Measurements from ENCODE around the gene KLHL14. TPM values are rescaled to one million over a fixed set of nuclear protein-coding genes. Genes with fewer than 3 reads are reported as not detected.

Gene KLHL14
- total and polyA plus RNA-seq, 2 of the 13 experiments (the other 11 are each of a cell fraction or from before 2014, with no cell fraction given): 16.0 to 41.8 TPM

DNA sequence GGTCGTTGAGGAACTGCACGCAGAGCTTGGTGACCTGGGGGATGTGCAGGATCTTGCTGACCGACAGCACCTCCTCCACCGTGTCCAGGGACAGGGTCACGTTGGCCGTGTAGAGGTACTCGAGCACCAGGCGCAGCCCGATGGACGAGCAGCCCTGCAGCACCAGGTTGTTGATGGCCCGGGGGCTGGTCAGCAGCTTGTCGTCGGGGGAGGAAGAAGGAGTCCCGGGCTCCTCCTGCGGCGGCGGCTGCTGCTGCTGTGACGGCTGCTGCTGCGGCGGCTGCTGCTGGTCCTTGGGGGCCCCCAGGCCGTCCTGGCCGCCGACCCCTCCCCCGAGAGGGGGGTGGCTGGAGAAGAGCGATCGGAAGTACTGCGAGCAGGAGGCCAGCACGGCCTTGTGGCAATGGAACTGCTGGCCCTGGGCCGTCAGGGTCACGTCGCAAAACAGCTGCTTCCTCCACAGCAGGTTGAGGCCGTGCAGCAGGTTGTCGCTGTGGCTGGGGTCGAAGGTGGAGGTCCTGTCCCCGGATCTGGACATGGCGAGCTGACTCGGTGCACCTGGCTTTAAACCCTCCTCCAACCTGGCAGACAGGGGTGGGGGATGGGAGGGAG, 2.7 kb downstream of the KLHL14 start (continued):
- TF ChIP-seq, protein P1, sequence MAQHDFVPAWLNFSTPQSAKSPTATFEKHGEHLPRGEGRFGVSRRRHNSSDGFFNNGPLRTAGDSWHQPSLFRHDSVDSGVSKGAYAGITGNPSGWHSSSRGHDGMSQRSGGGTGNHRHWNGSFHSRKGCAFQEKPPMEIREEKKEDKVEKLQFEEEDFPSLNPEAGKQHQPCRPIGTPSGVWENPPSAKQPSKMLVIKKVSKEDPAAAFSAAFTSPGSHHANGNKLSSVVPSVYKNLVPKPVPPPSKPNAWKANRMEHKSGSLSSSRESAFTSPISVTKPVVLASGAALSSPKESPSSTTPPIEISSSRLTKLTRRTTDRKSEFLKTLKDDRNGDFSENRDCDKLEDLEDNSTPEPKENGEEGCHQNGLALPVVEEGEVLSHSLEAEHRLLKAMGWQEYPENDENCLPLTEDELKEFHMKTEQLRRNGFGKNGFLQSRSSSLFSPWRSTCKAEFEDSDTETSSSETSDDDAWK (CRISPR knock-in tag; IDR thresholded peaks at IDR 0.05): no peak
- TF ChIP-seq, protein P2, sequence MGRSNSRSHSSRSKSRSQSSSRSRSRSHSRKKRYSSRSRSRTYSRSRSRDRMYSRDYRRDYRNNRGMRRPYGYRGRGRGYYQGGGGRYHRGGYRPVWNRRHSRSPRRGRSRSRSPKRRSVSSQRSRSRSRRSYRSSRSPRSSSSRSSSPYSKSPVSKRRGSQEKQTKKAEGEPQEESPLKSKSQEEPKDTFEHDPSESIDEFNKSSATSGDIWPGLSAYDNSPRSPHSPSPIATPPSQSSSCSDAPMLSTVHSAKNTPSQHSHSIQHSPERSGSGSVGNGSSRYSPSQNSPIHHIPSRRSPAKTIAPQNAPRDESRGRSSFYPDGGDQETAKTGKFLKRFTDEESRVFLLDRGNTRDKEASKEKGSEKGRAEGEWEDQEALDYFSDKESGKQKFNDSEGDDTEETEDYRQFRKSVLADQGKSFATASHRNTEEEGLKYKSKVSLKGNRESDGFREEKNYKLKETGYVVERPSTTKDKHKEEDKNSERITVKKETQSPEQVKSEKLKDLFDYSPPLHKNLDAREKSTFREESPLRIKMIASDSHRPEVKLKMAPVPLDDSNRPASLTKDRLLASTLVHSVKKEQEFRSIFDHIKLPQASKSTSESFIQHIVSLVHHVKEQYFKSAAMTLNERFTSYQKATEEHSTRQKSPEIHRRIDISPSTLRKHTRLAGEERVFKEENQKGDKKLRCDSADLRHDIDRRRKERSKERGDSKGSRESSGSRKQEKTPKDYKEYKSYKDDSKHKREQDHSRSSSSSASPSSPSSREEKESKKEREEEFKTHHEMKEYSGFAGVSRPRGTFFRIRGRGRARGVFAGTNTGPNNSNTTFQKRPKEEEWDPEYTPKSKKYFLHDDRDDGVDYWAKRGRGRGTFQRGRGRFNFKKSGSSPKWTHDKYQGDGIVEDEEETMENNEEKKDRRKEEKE (IDR thresholded peaks at IDR 0.05): no peak
- TF ChIP-seq CHCHD3 (CRISPR knock-in tag; IDR thresholded peaks at IDR 0.05) (no peak), XRCC5 (optimal IDR thresholded peaks at IDR 0.05; ENCODE audit: low read length) (no peak), GABPB1 (CRISPR knock-in tag; IDR thresholded peaks at IDR 0.05) (peak; percentile 55; the same call in 1 of the 2 replicates), BHLHE40 (IDR thresholded peaks at IDR 0.05; ENCODE audit: low read length) (no peak), GATAD2A (CRISPR knock-in tag; IDR thresholded peaks at IDR 0.05) (no peak), ZNF143 (CRISPR knock-in tag; IDR thresholded peaks at IDR 0.05) (no peak), PCBP1 (IDR thresholded peaks at IDR 0.05; ENCODE audit: borderline replicate concordance, low read depth, low read length) (no peak), KLF12 (CRISPR knock-in tag; IDR thresholded peaks at IDR 0.05; ENCODE audit: borderline replicate concordance) (no peak; the same call in 1 of the 2 replicates), AHR (CRISPR knock-in tag; IDR thresholded peaks at IDR 0.05) (no peak; the same call in 1 of the 2 replicates), ZNF674 (CRISPR knock-in tag; IDR thresholded peaks at IDR 0.05; ENCODE audit: low read depth) (no peak), RFX5 (IDR thresholded peaks at IDR 0.05; ENCODE audit: low read depth, low read length) (no peak), NFE2L2 (IDR thresholded peaks at IDR 0.05; ENCODE audit: low read length) (no peak), ATAD3A (CRISPR knock-in tag; IDR thresholded peaks at IDR 0.05) (no peak), TCF12 (IDR thresholded peaks at IDR 0.05) (no peak), TCF12 (CRISPR knock-in tag; IDR thresholded peaks at IDR 0.05) (0 out of 2 replicates have a peak, but pooled peaks have one; percentile 32), ZBTB1 (CRISPR knock-in tag; IDR thresholded peaks at IDR 0.05; ENCODE audit: borderline replicate concordance) (no peak), REPIN1 (CRISPR knock-in tag; IDR thresholded peaks at IDR 0.05; ENCODE audit: borderline replicate concordance, low read depth) (peak; percentile 65)
- TF ChIP-seq, protein P3, sequence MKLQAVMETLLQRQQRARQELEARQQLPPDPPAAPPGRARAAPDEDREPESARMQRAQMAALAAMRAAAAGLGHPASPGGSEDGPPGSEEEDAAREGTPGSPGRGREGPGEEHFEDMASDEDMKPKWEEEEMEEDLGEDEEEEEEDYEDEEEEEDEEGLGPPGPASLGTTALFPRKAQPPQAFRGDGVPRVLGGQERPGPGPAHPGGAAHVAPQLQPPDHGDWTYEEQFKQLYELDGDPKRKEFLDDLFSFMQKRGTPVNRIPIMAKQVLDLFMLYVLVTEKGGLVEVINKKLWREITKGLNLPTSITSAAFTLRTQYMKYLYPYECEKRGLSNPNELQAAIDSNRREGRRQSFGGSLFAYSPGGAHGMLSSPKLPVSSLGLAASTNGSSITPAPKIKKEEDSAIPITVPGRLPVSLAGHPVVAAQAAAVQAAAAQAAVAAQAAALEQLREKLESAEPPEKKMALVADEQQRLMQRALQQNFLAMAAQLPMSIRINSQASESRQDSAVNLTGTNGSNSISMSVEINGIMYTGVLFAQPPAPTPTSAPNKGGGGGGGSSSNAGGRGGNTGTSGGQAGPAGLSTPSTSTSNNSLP (IDR thresholded peaks at IDR 0.05; ENCODE audit: low read depth, low read length): no peak
- TF ChIP-seq, protein P4, sequence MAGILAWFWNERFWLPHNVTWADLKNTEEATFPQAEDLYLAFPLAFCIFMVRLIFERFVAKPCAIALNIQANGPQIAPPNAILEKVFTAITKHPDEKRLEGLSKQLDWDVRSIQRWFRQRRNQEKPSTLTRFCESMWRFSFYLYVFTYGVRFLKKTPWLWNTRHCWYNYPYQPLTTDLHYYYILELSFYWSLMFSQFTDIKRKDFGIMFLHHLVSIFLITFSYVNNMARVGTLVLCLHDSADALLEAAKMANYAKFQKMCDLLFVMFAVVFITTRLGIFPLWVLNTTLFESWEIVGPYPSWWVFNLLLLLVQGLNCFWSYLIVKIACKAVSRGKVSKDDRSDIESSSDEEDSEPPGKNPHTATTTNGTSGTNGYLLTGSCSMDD (CRISPR knock-in tag; IDR thresholded peaks at IDR 0.05): no peak
- TF ChIP-seq, protein P5, sequence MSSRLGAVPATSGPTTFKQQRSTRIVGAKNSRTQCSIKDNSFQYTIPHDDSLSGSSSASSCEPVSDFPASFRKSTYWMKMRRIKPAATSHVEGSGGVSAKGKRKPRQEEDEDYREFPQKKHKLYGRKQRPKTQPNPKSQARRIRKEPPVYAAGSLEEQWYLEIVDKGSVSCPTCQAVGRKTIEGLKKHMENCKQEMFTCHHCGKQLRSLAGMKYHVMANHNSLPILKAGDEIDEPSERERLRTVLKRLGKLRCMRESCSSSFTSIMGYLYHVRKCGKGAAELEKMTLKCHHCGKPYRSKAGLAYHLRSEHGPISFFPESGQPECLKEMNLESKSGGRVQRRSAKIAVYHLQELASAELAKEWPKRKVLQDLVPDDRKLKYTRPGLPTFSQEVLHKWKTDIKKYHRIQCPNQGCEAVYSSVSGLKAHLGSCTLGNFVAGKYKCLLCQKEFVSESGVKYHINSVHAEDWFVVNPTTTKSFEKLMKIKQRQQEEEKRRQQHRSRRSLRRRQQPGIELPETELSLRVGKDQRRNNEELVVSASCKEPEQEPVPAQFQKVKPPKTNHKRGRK (CRISPR knock-in tag; IDR thresholded peaks at IDR 0.05): no peak

Measured in HepG2 (cell line).